Measurements from ENCODE around the gene MICAL3. TPM values are rescaled to one million over a fixed set of nuclear protein-coding genes. Genes with fewer than 3 reads are reported as not detected.

MICAL3 gene
- total and polyA plus RNA-seq, 2 donors from 2014 or later, result 5.0 to 99.4 TPM

- Histone ChIP-seq H3K36me3 (ENCODE audit: control insufficient read depth in 2 of 3, insufficient read depth in 3 of 3, low read length in 3 of 3) (no peaks in the 10 kb centered on the region), H3K27me3 (ENCODE audit: control insufficient read depth, insufficient read depth, low read length) (no peaks in the 10 kb centered on the region), H3K27ac (ENCODE audit: low read depth in 2 of 2, low read length in 2 of 2) (no peak overlapping the region), H3K4me3 (ENCODE audit: low read length in 3 of 3) (no peak overlapping the region), H3K9ac (ENCODE audit: low read length in 3 of 3) (no peak overlapping the region), H3K4me1 (ENCODE audit: control insufficient read depth in 2 of 3, insufficient read depth in 2 of 3, low read depth in 1 of 3, low read length in 3 of 3) (no peaks in the 10 kb centered on the region), H3K9me3 (ENCODE audit: control insufficient read depth in 2 of 3, insufficient read depth in 1 of 3, low read length in 3 of 3) (no peaks in the 10 kb centered on the region)
- no peak for DNase-seq
- FAIRE-seq, result no peak
- TF ChIP-seq CTCF (IDR thresholded peaks at IDR 0.05; ENCODE audit: borderline replicate concordance, extremely low read depth, insufficient read depth), result no peak
- intact Hi-C loops (cut with DNase I), result no loop called here
Measured at GRCh38 chr22:17751596-17751995, 272.8 kb downstream of the MICAL3 start.

GRCh38 chr22:17749605-17750395 is 274.6 kb downstream of the MICAL3 start:
- Histone ChIP-seq H3K9ac (ENCODE audit: low read length in 3 of 3) (no peak overlapping the region), H3K9me3 (ENCODE audit: control insufficient read depth in 2 of 3, insufficient read depth in 1 of 3, low read length in 3 of 3) (no peaks in the 10 kb centered on the region), H3K27ac (ENCODE audit: low read depth in 2 of 2, low read length in 2 of 2) (no peak overlapping the region), H3K4me3 (ENCODE audit: low read length in 3 of 3) (no peak overlapping the region), H3K27me3 (ENCODE audit: control insufficient read depth, insufficient read depth, low read length) (no peaks in the 10 kb centered on the region), H3K36me3 (ENCODE audit: control insufficient read depth in 2 of 3, insufficient read depth in 3 of 3, low read length in 3 of 3) (no peaks in the 10 kb centered on the region), H3K4me1 (ENCODE audit: control insufficient read depth in 2 of 3, insufficient read depth in 2 of 3, low read depth in 1 of 3, low read length in 3 of 3) (no peaks in the 10 kb centered on the region)
- FAIRE-seq, result no peak
- no peak for TF ChIP-seq CTCF (IDR thresholded peaks at IDR 0.05; ENCODE audit: borderline replicate concordance, extremely low read depth, insufficient read depth)
- intact Hi-C loops (cut with DNase I), result no loop called here
- DNase-seq, result peak in 2 of 5 donors; percentile 25 to 36

GRCh38 chr22:17748555-17749353 is 275.6 kb downstream of the MICAL3 start:
- intact Hi-C loops (cut with DNase I), result no loop called here
- DNase-seq (peak in 2 of 5 donors; percentile 52 to 56), FAIRE-seq (no peak)
- Histone ChIP-seq H3K9ac (ENCODE audit: low read length in 3 of 3) (no peak overlapping the region), H3K4me3 (ENCODE audit: low read length in 3 of 3) (no peak overlapping the region), H3K27me3 (ENCODE audit: control insufficient read depth, insufficient read depth, low read length) (no peaks in the 10 kb centered on the region), H3K4me1 (ENCODE audit: control insufficient read depth in 2 of 3, insufficient read depth in 2 of 3, low read depth in 1 of 3, low read length in 3 of 3) (no peaks in the 10 kb centered on the region), H3K27ac (ENCODE audit: low read depth in 2 of 2, low read length in 2 of 2) (no peak overlapping the region), H3K36me3 (ENCODE audit: control insufficient read depth in 2 of 3, insufficient read depth in 3 of 3, low read length in 3 of 3) (no peaks in the 10 kb centered on the region), H3K9me3 (ENCODE audit: control insufficient read depth in 2 of 3, insufficient read depth in 1 of 3, low read length in 3 of 3) (no peaks in the 10 kb centered on the region)
- TF ChIP-seq CTCF (IDR thresholded peaks at IDR 0.05; ENCODE audit: borderline replicate concordance, extremely low read depth, insufficient read depth), result peak; percentile 27
